Mammary epithelial cell (primary cell): ENCODE measurements around the gene EPHB2.

Experiments
- CTCF ChIP-seq, 2 donors: IDR thresholded peaks in 1 of 2; conservative IDR thresholded peaks in 1 of 2; 2 replicates each; pipeline ENCODE4 v1.5.1; 2011 to 2012; ENCODE audit warnings: inconsistent platforms in 2 of 2, low read length in 2 of 2, mild to moderate bottlenecking in 2 of 2, control low read depth in 1 of 2, low read depth in 1 of 2; ENCODE audit not compliant: insufficient read depth in 1 of 2; ENCODE audit errors: extremely low read depth in 1 of 2
- EZH2 ChIP-seq: IDR thresholded peaks from 2 replicates; pipeline ENCODE4 v1.6.1; 2012; ENCODE audit warnings: low read length, inconsistent platforms, borderline replicate concordance

- no peak for TF ChIP-seq CTCF (conservative IDR thresholded peaks at IDR 0.05 in 1 of 2, IDR thresholded peaks at IDR 0.05 in 1 of 2; ENCODE audit: extremely low read depth in 1 of 2, insufficient read depth in 1 of 2, low read depth in 1 of 2, low read length in 2 of 2)
- TF ChIP-seq EZH2, result no peak
These were observed 177.9 kb downstream of the EPHB2 start for GRCh38 chr1:22888320-22889075.
